ENCODE data around the gene UBAP2L.
"Not testable (repeated sequence)": the region's sequence is repeated elsewhere in the genome, so short reads cannot be mapped to it uniquely, and the experiment has no call there.

The UBAP2L gene

DNA sequence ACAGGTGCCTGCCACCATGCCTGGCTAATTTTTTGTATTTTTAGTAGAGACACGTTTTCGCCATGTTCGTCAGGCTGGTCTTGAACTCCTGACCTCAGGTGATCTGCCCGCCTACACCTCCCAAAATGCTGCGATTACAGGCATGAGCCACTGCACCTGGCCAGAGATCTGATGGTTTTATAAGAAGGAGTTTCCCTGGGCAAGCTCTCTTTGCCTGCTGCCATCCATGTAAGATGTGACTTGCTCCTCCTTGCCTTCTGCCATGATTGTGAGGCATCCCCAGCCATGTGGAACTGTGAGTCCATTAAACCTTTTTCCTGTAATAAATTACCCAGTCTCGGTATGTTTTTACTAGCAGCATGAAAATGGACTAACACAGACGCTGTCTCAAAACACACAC is 88.4 kb downstream of the UBAP2L start:
- not testable (repeated sequence) for DNase-seq (ENCODE audit: low spot score)

DNA sequence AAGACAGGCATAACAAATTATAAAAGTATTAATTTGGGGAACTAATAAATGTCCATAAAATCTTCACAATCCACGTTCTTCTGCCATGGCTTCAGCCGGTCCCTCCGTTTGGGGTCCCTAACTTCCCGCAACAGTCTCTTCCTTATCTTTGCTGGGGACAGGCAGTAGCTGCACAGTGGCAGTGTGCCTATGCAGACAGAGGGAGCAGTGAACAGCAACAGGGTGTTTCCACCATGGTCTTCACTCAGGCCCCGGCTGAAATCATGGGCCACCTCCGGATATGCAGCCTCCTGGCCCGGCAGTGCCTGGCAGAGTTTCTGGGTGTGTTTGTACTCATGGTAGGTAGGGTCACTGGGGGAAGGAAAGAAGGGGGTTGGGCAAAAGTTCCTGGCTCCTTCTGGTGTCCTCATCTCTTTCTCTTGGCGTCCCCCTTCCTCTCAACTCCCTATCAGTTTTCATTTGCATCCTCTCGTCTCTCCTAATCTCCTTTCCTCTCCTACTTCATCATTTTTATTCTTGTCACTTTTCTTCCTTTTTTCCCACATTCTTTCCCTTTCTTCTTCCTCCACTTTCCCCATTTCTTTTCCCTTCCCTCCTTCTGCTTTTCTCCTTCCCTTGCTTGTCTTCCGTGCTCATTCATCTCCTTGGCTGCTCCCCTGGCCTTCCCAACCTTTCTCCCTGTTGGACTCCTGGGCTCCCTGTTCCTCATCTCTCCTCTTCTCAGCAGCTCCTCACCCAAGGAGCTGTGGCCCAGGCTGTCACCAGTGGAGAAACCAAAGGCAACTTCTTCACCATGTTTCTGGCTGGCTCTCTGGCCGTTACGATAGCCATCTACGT is 91.7 kb downstream of the UBAP2L start:
- DNase-seq (ENCODE audit: low spot score) = not testable (repeated sequence)

DNA sequence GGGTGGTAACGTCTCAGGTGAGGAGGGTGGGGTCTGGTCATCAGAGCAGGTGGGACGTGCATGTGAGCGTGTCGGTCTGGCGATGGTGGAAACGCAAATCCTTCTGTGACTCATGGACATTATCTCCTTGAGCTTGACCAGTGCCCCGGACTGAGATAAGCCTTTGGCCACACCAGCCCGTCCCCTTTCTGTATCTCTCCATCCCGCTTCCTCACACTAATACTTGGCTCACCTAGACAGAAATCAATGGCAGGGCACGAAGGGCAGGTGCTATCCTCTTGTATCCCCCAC is 92.3 kb downstream of the UBAP2L start:
- no peak for DNase-seq (ENCODE audit: low spot score)

DNA sequence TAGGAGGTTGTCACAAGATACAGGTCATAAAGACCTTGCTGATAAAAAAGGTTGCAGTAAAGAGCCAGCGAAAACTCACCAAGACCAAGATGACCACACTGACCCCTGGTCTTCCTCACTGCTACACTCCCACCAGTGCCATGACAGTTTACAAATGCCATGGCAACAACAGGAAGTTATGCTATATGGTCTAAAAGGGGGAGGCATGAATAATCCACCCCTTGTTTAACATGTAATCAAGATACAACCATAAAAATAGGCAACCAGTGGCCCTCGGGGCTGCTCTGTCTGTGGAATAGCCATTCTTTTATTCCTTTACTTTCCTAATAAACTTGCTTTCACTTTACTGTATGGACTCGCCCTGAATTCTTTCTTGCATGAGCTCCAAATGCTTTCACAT is 93.5 kb downstream of the UBAP2L start:
- DNase-seq (ENCODE audit: low spot score) = not testable (repeated sequence)

DNA sequence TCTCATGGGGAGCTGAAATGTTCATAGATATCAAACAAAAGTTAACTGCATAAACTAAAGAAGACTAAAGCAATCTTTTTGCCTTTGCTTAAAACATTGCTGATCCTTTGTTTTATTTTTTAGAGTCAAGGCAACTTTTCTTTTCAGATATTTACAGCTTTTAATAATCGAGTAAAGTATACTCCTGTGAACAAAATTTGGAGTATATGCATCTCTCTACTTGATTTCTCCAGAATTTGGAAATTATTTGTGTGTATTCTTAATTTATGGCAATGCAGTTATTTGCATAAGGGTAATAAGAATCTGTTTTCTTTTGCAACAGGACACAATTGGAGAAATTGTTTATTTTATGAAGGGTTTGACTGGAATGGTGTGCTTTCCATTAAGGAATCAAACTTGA is 95.9 kb downstream of the UBAP2L start:
- DNase-seq (ENCODE audit: low spot score) = no peak

DNA sequence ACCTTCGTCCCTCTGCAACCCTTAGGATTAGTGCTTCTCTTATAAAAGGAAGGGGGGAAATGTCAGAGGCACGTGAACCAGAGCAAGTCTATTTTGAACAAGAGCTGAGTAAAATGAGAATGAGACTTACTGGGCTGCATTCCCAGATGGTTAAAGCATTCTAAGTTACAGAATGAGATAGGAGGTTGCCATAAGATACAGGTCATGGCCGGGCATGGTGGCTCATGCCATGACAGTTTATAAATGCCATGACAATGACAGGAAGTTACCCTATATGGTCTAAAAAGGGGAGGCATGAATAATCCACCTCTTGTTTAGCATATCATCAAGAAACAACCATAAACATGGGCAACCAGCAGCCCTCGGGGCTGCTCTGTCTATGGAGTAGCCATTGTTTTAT is 97.6 kb downstream of the UBAP2L start:
- DNase-seq (ENCODE audit: low spot score) = no peak
